Activated CD8-positive, alpha-beta T cell treated with anti-CD3 and anti-CD28 coated beads for 36 hours (primary cell): ENCODE measurements around the gene TMEM125. TPM values are rescaled to one million over a fixed set of nuclear protein-coding genes. Genes with fewer than 3 reads are reported as not detected.

Source experiments
- ATAC-seq: fragments of 200-7000 bp; cut with Tn5 transposase; one replicate; pipeline ENCODE4 v1.10.0; 2021; ENCODE audit warnings: mild to moderate bottlenecking, moderate library complexity
- CTCF ChIA-PET: fragments of 350-600 bp; sonication (Branson Sonifier 250); formaldehyde crosslinking; loops from one replicate; lab custom pipeline; 2021; ENCODE audit warnings: antibody characterized with exemption; lab: Charles Lee
- POLR2A ChIA-PET: fragments of 350-600 bp; sonication (Branson Sonifier 250); formaldehyde crosslinking; loops from one replicate; lab custom pipeline; 2021; ENCODE audit warnings: antibody characterized with exemption; lab: Charles Lee
- DNase-seq: peaks from one replicate; pipeline ENCODE4 v3.0.0-alpha.2; 2020
- H3K27ac Mint-ChIP-seq: one replicate; pipeline ENCODE4 v1.8.0; 2021; ENCODE audit warnings: mild to moderate bottlenecking, mixed read lengths
- H3K27me3 Mint-ChIP-seq: one replicate; pipeline ENCODE4 v1.8.0; 2021; ENCODE audit warnings: mixed read lengths
- H3K36me3 Mint-ChIP-seq: one replicate; pipeline ENCODE4 v1.8.0; 2021; ENCODE audit warnings: low read depth, mixed read lengths
- H3K4me1 Mint-ChIP-seq: one replicate; pipeline ENCODE4 v1.8.0; 2021; ENCODE audit warnings: low read depth, mixed read lengths
- H3K4me3 Mint-ChIP-seq: one replicate; pipeline ENCODE4 v1.8.0; 2021; ENCODE audit warnings: mild to moderate bottlenecking, moderate library complexity, mixed read lengths
- H3K9me3 Mint-ChIP-seq: one replicate; pipeline ENCODE4 v1.8.0; 2021; ENCODE audit warnings: mixed read lengths
- intact Hi-C: fragments of 100-400 bp; cut with micrococcal nuclease; formaldehyde crosslinking; loops from one replicate; pipeline ENCODE4 v1.10.0; 2022
- total RNA-seq, 2 experiments: library from RNA; stranded (reverse); gene quantifications; one replicate each; pipeline ENCODE4 v1.2.3, GENCODE V29; 2021
- TF ChIP-seq, protein P1 (sequence below): fragments of 200-600 bp; IDR thresholded peaks from one replicate; pipeline ENCODE4 v1.8.0; 2022; ENCODE audit warnings: antibody characterized with exemption, mild to moderate bottlenecking

TMEM125 gene
- total RNA-seq, 2 experiments from 2014 or later: 0.81 TPM; not detected in 1

DNA sequence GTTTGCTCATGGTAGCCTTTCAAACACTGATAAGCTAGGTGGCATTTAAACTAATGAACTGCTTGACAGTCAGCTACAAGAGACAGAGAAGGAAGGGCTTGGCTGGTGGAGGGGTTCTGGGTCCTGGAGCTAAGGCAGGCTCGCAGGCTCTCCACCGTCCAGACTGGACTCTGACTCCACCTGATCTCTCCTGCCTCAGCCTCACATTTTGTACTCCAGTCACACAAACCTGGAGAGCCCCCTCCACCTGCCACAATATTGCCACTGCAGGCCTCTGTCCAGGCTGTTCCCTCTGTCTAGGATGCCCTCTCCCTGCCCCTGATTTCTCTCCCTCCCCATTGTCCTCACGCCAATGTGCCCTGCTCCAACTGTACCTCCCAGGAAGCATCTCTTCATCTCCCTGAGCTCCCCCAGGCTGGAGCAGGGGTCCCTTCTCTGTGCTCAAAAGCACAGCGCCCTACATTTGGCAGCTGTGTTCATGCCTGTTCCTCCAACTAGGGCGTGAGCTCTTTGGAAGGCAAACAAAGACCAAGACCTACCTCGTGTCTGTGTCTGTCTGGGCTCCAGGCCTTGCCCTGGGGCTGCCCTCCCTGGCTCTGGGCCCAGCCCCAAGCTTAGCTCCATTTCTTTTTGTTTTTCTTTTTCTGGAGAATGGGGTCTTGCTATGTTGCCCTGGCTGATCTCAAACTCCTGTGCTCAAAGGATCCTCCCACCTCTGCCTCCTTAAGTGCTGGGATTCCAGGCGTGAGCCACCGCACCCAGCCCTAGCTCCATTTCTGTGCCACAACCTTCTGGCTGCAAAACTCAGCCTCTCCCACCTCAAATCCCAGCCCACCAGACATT lies 33.9 kb downstream of the TMEM125 start:
- no peaks in the 10 kb centered on the region for H3K36me3 Mint-ChIP-seq
- no peaks in the 10 kb centered on the region for H3K27me3 Mint-ChIP-seq
- TF ChIP-seq, protein P1, sequence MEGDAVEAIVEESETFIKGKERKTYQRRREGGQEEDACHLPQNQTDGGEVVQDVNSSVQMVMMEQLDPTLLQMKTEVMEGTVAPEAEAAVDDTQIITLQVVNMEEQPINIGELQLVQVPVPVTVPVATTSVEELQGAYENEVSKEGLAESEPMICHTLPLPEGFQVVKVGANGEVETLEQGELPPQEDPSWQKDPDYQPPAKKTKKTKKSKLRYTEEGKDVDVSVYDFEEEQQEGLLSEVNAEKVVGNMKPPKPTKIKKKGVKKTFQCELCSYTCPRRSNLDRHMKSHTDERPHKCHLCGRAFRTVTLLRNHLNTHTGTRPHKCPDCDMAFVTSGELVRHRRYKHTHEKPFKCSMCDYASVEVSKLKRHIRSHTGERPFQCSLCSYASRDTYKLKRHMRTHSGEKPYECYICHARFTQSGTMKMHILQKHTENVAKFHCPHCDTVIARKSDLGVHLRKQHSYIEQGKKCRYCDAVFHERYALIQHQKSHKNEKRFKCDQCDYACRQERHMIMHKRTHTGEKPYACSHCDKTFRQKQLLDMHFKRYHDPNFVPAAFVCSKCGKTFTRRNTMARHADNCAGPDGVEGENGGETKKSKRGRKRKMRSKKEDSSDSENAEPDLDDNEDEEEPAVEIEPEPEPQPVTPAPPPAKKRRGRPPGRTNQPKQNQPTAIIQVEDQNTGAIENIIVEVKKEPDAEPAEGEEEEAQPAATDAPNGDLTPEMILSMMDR: no peak
- ATAC-seq (no peak), DNase-seq (no peak)
- intact Hi-C loops: no loop called here
- ChIA-PET POLR2A (interaction anchor here (0.6 kb wide), 1 partner anchor 26 kb away, joined by 3 read pairs; no protein-coding TSS in a partner anchor), CTCF (interaction anchor here (1.0 kb wide), 1 partner anchor 77 kb away, joined by 3 read pairs; no protein-coding TSS in a partner anchor)
- no peaks in the 10 kb centered on the region for H3K4me1 Mint-ChIP-seq
- H3K4me3 Mint-ChIP-seq: no peak overlapping the region
- H3K27ac Mint-ChIP-seq: no peak overlapping the region
- H3K9me3 Mint-ChIP-seq: no peaks in the 10 kb centered on the region

DNA sequence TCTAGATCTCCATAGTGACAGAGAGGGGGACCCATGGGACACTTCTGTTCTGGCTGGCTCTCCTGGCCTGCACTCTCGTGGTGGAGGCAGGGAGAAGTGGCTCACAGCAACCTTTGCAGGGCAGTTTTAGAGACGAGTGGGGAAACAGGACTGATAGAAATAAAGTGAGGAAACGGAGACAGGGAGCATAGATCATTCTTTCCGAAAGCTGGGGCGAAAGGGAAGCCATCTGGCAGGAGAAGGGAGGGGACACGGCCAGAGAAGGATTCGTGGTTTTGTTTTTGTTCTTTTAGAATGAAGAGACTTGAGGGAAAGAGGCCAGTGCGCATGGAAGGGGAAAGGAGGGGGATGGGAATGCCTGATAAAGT lies 34.5 kb downstream of the TMEM125 start:
- POLR2A ChIA-PET: no interaction called here
- TF ChIP-seq, protein P1: no peak
- H3K27ac Mint-ChIP-seq: no peak overlapping the region

DNA sequence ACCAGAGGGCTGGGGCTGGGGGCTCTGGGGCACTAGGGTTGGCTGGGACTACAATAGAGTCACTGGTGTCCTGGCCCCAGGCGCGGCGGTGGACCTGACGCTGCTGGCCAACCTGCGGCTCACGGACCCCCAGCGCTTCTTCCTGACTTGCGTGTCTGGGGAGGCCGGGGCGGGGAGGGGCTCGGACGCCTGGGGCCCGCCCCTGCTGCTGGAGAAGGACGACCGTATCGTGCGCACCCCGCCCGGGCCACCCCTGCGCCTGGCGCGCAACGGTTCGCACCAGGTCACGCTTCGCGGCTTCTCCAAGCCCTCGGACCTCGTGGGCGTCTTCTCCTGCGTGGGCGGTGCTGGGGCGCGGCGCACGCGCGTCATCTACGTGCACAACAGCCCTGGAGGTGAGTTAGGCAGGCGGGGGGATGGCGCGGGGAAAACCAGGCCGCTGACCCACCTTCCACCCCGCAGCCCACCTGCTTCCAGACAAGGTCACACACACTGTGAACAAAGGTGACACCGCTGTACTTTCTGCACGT lies 35.1 kb downstream of the TMEM125 start:
- Mint-ChIP-seq H3K9me3 (no peaks in the 10 kb centered on the region), H3K36me3 (no peaks in the 10 kb centered on the region), H3K4me3 (no peak overlapping the region), H3K27me3 (no peaks in the 10 kb centered on the region), H3K27ac (no peak overlapping the region), H3K4me1 (no peaks in the 10 kb centered on the region)
- intact Hi-C loops: no loop called here
- ATAC-seq (no peak), DNase-seq (no peak)
- ChIA-PET POLR2A (no interaction called here), CTCF (no interaction called here)
- TF ChIP-seq, protein P1: no peak

More for the DNA sequence above, 34.5 kb downstream of the TMEM125 start:
- intact Hi-C loops: no loop called here
- CTCF ChIA-PET: no interaction called here
- no peaks in the 10 kb centered on the region for H3K27me3 Mint-ChIP-seq
- H3K36me3 Mint-ChIP-seq: no peaks in the 10 kb centered on the region
- DNase-seq (no peak), ATAC-seq (no peak)
- no peak overlapping the region for H3K4me3 Mint-ChIP-seq
- H3K9me3 Mint-ChIP-seq: no peaks in the 10 kb centered on the region
- no peaks in the 10 kb centered on the region for H3K4me1 Mint-ChIP-seq

DNA sequence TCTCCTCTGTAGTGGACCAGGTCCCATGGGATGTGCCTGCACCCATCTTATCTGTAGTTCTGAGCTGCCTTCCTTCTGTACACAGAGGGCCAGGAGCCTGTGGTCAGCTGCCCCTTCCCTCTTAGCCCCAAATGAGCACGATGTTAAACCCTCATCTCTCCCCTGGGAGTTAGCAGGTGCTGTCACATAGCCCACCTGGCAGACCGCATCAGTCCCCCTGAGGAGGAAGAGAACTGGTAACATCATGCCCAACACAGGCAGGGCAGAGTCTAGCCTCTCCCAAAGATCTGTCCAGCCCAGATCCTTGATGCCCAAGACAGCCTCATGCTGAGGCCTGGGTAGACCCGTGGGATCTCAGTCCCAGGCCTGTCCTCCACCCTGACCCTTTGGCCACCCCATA lies 35.7 kb downstream of the TMEM125 start:
- ChIA-PET CTCF (no interaction called here), POLR2A (no interaction called here)
- H3K9me3 Mint-ChIP-seq: no peaks in the 10 kb centered on the region
- no peaks in the 10 kb centered on the region for H3K36me3 Mint-ChIP-seq
- intact Hi-C loops: no loop called here
- DNase-seq (no peak), ATAC-seq (no peak)
- H3K27me3 Mint-ChIP-seq: no peaks in the 10 kb centered on the region
- TF ChIP-seq, protein P1: no peak
- H3K4me1 Mint-ChIP-seq: no peaks in the 10 kb centered on the region
- H3K27ac Mint-ChIP-seq: no peak overlapping the region
- no peak overlapping the region for H3K4me3 Mint-ChIP-seq

DNA sequence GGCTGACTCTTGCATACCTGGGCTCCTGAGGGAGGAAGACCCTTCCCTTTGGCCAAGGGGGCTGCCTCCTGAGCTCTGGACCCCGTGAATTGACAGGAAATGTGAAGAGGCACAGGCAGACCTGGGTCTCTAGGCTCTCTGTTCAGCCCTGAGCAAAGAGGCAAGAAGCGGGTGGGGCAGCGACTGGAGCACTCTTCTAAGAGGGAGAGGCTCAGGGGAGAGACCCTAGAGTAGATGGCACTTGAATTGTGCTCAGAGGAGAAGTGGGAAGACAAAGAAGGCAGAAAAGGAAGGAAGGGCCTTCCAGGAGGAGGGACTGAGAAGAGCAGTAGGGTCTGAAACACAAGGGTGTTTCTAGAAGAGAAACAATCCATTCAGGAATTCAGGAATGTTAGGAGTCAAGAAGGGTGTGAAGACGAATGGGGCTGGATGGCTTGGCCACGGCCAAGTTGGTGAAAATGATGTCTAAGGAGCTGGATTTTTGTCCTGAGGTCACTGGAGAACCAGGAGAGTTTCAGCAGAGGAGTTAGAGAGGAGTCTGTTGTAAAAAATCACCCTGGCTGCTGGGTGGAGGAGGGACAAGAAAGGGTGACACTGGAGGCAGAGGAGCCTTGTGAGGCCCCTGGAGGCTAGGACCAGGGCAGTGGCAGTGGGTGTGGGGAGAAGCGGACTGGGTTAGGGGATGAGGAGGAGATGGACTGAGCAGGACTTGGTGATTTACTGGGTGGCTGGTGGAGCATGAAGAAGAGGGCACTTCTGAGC lies 36.3 kb downstream of the TMEM125 start:
- TF ChIP-seq, protein P1: no peak
- CTCF ChIA-PET: no interaction called here
- ATAC-seq (no peak), DNase-seq (no peak)
- no peaks in the 10 kb centered on the region for H3K9me3 Mint-ChIP-seq
- POLR2A ChIA-PET: no interaction called here
- intact Hi-C loops: no loop called here
- no peak overlapping the region for H3K27ac Mint-ChIP-seq
- no peaks in the 10 kb centered on the region for H3K4me1 Mint-ChIP-seq
- H3K36me3 Mint-ChIP-seq: no peaks in the 10 kb centered on the region
- no peaks in the 10 kb centered on the region for H3K27me3 Mint-ChIP-seq
- no peak overlapping the region for H3K4me3 Mint-ChIP-seq
